ENCODE data around the gene CELF1. TPM values are rescaled to one million over a fixed set of nuclear protein-coding genes. Genes with fewer than 3 reads are reported as not detected.

CELF1 gene
- total and polyA plus RNA-seq, 12 donors = 28.1 to 128 (median 101) TPM

GRCh38 chr11:47446833-47447232, 106.1 kb downstream of the CELF1 start:
- Histone ChIP-seq H3K9me3 (replicated peaks in 1 of 3) (no peaks in the 10 kb centered on the region), H3K36me3 (replicated peaks in 1 of 2) (no peaks in the 10 kb centered on the region), H3K4me3 (no peak overlapping the region), H3K27ac (no peak overlapping the region), H3K4me1 (replicated peaks in 1 of 2) (peaks cover 3 to 9% of the 10 kb centered on the region in 2 donors), H3K27me3 (no peaks in the 10 kb centered on the region)
- WGBS, 4 donors = 91 to 95% (median 93%) methylated on average over 8 to 9 of the region's 9 CpGs
- intact Hi-C loops (cut with DNase I) = no loop called here
- DNase-seq = no peak
- TF ChIP-seq CTCF (IDR thresholded peaks at IDR 0.05) (no peak), POLR2A (IDR thresholded peaks at IDR 0.05) (no peak)

GRCh38 chr11:47445840-47446239, 107.1 kb downstream of the CELF1 start:
- H3K36me3 ChIP-seq (replicated peaks in 1 of 2) = no peaks in the 10 kb centered on the region
- H3K27me3 ChIP-seq = no peaks in the 10 kb centered on the region
- intact Hi-C loops (cut with DNase I) = no loop called here
- H3K4me3 ChIP-seq = no peak overlapping the region
- WGBS, 4 donors = 94 to 98% (median 95%) methylated on average over 4 of the region's 4 CpGs
- H3K9me3 ChIP-seq (replicated peaks in 1 of 3) = no peaks in the 10 kb centered on the region
- H3K27ac ChIP-seq = no peak overlapping the region
- peaks cover 3 to 9% of the 10 kb centered on the region in 2 donors for H3K4me1 ChIP-seq (replicated peaks in 1 of 2)
- TF ChIP-seq CTCF (IDR thresholded peaks at IDR 0.05) = no peak
- no peak for TF ChIP-seq POLR2A (IDR thresholded peaks at IDR 0.05)
- DNase-seq = no peak

GRCh38 chr11:47443817-47444216, 109.1 kb downstream of the CELF1 start:
- H3K27me3 ChIP-seq = no peaks in the 10 kb centered on the region
- H3K36me3 ChIP-seq (replicated peaks in 1 of 2) = no peaks in the 10 kb centered on the region
- H3K27ac ChIP-seq = no peak overlapping the region
- peaks cover under 1 to 2% of the 10 kb centered on the region in 2 donors for H3K4me1 ChIP-seq (replicated peaks in 1 of 2)
- no peaks in the 10 kb centered on the region for H3K9me3 ChIP-seq (replicated peaks in 1 of 3)
- DNase-seq = no peak
- intact Hi-C loops (cut with DNase I) = no loop called here
- no peak overlapping the region for H3K4me3 ChIP-seq
- no peak for TF ChIP-seq POLR2A (IDR thresholded peaks at IDR 0.05)
- TF ChIP-seq CTCF (IDR thresholded peaks at IDR 0.05) = no peak
- 75 to 84% (median 79%) methylated on average over 3 of the region's 3 CpGs for WGBS, 4 donors

GRCh38 chr11:47443028-47443700, 109.8 kb downstream of the CELF1 start:
- DNase-seq = no peak
- Histone ChIP-seq H3K27ac (no peak overlapping the region), H3K27me3 (no peaks in the 10 kb centered on the region), H3K9me3 (replicated peaks in 1 of 3) (no peaks in the 10 kb centered on the region), H3K4me3 (no peak overlapping the region), H3K4me1 (replicated peaks in 1 of 2) (no peaks in the 10 kb centered on the region), H3K36me3 (replicated peaks in 1 of 2) (no peaks in the 10 kb centered on the region)
- TF ChIP-seq POLR2A (IDR thresholded peaks at IDR 0.05) = no peak
- TF ChIP-seq CTCF (IDR thresholded peaks at IDR 0.05) = peak in 1 of 6 experiments; percentile 11
- intact Hi-C loops (cut with DNase I) = no loop called here
- WGBS, 4 donors = 84 to 88% (median 85%) methylated on average over 11 to 12 of the region's 12 CpGs

Measured in adrenal gland (tissue), 12 donors.